T-helper 9 cell (primary cell): Measurements from ENCODE around the gene PEX10.
A peak's percentile ranks its signal among the peaks of the same experiment; 100 is the strongest.
"Not testable (repeated sequence)": the region's sequence is repeated elsewhere in the genome, so short reads cannot be mapped to it uniquely, and the experiment has no call there.

Experiments
- DNase-seq: peaks from one replicate; pipeline ENCODE4 v3.0.0-alpha.2; 2020
- total RNA-seq, 2 donors: gene quantifications; one replicate each; lab custom pipeline; 2026; lab: John Stamatoyannopoulos, UW

Gene PEX10
- 8.2 to 15.6 reads per million in 2 donors for total RNA-seq

- peak; percentile 98 for DNase-seq
Measured at GRCh38 chr1:2412395-2412772, at the start of gene PEX10. Gene PEX10 (minus strand): TSS chr1:2412564. CDS start chr1:2412502, 62 bp downstream.

DNA sequence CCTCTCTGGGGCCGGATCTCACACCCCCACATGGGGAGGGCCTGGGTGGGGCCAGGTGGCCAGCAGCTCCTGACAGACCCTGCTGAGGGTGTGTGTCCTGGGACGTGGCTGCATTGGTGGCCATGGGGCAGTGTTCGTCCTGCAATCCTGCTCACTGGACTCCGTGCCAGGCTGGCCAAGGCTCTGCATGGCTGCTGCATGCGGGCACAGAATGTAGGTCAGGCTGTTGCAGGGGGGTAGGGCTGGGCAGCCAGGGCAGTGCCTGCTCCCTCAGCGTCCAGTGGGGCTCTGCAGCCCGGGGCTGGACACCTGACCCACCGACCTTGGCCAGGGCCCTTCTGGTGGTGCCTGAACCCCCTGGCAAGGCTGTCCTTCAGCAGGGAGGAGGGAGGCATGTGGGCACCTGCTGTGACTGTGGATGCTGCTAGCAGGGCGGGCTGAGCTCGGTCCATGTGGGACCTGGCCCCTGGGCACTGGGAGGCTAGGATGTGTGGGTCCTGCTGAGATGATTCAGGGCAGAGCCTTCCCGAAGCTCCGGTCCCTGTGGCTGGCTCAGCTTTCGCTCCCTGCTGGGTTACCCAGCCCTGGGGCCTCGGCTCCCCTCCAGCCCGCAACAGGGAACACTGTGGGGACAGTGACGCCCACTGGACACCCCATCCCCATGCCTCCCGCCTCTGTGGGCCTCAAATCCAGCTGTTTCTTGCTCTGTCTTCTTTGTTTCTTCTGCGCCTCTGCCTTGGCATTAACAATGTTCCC lies 48.8 kb upstream of the PEX10 start:
- DNase-seq, result no peak

DNA sequence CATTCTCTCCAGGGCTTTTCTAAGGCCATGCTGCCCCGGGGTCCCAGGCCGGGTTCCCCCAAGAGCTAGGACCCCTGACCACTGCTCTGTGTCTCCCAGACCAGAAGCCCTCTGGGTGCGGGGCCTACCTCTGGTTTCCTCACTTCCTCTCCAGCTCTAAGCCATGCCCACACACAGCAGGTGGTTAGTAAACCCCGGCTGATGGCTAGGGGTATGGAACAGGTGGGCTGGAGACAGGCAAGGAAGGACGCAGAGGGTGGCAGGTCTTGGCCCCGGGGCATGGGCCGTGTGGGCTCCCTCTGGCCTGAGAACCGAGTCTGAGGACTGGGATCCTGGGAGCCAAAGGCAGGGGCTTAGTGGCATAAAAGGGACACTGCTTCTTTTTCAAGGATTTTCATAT lies 47.8 kb upstream of the PEX10 start:
- no peak for DNase-seq

DNA sequence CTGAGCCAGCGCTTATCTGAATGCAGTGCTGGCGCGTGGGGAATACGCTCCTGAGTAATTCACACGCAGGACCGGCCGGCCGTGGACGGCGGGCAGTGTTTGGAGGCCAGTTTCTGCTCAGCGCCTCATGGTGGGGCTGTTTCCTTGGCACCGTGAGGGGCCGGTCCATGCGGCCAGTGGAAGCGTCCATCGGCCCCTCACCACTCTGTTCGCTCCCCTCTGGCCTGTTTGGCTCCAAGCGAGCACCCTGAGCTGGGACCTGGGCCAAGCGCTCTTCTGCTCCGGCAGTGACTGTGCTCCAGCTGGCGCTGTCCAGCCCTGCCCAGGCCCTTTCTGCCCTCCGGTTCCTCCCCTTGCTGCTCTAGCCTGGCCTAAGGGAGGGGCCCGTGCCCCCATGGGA lies 47.4 kb upstream of the PEX10 start:
- DNase-seq, result no peak

GRCh38 chr1:2459102-2459753 lies 46.9 kb upstream of the PEX10 start:
- DNase-seq, result not testable (repeated sequence)

DNA sequence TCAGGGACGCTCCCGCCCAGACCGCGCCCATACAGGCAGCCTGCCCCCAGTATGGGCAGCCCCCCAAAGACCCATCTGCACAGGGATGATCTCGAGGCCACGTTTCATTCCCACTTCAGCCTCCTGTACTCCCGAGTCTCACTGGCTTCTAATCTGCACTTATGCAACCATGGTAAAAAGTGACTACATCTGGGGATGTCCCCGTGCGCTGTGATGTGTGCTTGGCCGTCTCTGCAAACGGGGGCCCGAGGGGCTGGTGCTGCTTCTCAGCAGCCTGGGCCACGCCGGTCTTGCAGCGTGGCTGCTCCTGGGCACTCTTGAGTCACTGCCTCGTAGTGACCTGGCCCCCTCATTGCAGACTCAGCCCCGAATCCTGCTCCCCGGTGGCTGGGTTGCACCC lies 46.3 kb upstream of the PEX10 start:
- DNase-seq, result no peak

- no peak for DNase-seq
Measured at GRCh38 chr1:2457444-2457843, 45.1 kb upstream of the PEX10 start.

GRCh38 chr1:2455757-2456156 lies 43.4 kb upstream of the PEX10 start:
- DNase-seq, result no peak

GRCh38 chr1:2454227-2454626 lies 41.9 kb upstream of the PEX10 start:
- no peak for DNase-seq

- DNase-seq, result no peak
Measured at GRCh38 chr1:2452932-2453315, 40.6 kb upstream of the PEX10 start.

GRCh38 chr1:2452201-2452931 lies 40.0 kb upstream of the PEX10 start:
- no peak for DNase-seq

DNA sequence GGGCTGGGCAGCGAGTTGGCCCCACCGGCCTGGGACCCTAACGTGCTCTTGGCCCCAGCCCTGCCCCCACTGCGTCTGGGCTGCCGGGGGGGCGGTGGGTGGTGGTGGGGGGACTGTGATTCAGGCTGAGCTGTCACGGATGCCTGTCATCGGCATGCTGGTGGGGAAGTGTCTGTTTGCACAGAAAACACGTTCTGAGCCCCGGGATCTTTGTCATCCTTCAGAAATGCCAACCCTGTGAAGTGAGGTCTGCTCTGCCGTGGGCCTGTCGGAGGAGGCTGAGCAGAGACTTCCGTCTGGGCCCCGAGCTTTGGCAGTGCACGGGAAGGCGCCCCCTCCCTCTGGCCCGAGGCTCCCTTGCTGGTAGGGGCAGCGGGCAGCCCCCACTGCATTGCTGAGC lies 39.4 kb upstream of the PEX10 start:
- no peak for DNase-seq

DNA sequence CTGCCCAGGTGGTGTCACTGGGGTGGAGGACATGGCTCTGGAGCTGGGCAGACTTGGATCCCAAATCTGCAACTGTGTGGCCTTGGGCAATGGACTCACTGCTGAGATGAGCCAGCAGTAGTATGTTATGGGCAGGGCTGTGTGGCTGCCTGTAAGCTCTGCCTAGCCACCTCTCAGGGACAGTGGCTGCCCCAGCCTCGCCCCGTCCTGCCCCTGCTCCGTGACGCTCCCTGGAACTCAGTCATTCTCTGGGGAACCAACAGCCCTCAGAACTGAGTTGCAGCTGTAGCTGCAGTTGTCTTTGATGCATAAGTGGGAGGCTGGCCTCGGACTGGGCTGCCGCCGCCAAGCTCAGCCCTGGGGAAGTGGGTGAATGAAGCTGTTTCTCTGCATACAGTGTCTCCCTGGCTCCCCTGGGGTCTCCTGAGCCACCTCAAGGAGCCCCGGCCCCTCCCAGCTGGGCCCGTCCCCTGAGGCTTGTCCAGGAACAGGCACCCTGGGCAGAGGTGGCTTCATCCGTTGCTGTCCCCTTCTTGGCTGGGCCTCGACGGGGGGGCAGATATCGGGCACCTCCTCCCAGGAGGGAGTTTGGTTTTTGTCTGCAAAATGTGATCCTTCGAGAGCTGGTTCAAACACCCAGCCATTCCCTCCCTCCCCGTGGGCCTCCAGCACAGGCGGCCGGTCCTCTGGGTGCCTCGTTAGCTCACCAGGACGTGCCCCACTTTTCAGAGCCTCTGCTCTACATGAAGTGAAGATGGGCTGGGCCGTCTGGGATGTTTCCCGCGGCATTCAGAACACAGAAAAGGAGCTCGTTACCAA lies 37.5 kb upstream of the PEX10 start:
- DNase-seq, result no peak

GRCh38 chr1:2448098-2448445 lies 35.7 kb upstream of the PEX10 start:
- no peak for DNase-seq

DNA sequence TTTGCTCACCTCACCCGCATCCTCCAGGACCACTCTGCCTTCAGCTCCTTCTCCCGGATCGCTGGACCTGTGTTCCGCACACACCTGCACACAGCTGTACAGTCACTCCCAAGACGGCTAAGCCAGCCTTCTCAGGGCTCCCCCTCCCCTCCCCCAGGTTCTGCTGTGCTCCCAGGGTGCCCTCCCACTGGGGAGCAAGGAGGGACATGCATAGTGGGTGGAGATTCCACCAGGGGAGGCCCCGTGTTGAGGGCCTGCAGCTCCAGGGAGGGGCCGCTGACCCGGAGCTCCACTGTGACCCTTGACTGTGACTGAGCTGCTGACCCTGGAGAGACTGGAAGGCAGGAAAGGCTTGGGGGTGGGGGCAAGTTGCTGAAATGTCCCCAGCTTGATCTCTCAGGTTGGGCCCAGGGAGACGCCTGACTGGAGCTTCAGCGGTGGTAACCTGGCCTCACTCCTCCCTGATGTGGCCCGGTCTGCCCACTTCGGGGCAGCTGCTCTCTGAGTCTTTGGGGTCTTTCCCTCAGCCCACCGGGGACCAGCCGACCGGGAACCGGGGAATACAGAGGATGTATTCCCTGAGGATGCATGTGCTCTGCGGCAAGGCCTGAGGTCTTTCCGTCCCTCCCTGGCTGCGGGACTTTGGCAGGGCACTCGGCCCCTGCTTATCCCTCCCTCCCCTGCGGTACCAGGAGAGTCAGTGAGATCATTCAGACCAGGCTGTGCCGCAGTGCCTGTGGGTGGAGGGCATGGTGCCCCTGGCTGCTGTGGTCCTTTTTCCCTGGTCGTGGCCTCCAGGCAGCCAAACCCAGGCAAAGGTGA lies 35.1 kb upstream of the PEX10 start:
- no peak for DNase-seq

DNA sequence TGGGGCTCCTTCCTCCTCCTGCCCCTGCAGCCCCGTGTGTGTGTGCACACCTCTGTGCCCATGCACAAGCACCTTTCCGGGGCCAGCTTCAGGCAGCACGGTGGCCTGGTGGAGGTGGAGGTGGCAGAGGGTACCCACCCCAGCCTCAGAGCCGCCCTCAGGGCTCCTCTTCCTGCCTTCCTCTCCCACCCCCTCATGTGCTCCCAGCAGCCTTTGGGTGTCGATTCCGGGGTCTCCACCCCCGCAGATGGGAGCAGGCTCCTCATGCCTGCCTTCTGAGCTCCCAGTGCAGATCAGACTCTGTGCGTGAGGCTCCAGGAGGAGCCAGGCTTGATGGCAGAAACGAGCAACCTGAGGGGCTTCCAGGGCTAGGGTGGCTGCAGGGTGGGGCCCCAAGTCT lies 34.5 kb upstream of the PEX10 start:
- DNase-seq, result no peak

DNA sequence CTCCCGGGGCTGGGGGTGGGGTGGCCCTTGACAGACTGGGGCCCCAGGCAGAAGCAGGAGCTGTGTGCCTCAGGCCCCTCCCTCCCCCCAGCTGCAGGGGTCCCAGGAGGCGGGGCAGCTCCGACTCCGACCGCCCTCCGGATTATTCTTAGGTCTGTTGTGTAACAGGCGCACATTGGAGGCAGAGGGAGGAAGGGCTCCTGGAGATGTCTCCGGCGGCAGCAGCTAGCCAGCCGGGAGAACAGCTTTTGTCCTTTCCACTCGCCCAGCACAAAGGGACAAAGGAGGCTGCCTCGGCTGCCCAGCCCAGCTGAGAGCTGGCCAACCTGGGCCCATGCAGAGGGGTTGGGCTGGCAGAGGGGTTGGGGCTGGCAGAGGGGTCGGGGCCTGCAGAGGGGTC lies 34.0 kb upstream of the PEX10 start:
- DNase-seq, result no peak

- no peak for DNase-seq
Measured at GRCh38 chr1:2445823-2446215, 33.5 kb upstream of the PEX10 start.

DNA sequence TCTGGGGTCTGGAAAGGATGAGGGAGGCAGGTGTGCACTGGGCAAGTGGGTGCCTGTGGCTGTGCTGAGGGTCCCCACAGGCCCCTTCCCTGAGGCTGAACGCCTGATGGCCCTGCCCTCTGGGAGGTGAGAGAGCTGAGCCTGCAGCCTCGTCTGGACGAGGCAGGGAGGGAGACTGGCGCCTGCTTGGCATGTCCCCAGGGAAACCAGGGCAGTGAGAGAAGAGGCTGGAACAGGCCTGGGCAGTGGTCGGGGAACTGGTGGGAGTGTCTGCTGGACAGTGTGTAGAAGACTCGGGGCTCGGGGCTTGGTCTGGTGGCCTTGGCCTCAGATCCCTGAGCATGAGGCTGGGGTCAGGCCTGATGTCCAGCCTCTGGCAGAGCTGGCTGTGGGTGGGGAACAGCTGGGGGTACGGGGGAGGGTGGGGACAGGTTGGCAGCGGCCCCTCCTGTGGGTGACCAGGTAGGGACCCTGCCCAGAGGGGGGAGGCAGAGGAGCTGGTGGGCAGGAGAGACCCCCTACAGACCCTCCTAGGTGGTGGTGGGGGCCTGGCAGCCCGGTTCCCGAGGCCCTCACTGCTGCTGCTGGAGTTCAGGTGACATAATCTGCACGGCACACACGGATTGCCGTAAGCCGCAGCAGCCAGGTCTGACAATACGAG lies 32.9 kb upstream of the PEX10 start:
- DNase-seq, result no peak

- DNase-seq, result no peak
Measured at GRCh38 chr1:2444138-2444591, 31.8 kb upstream of the PEX10 start.
